Activated T-cell treated with anti-CD3 and anti-CD28 coated beads for 48 hours (primary cell): ENCODE results near the gene PRCP.

ENCODE experiments used
- DNase-seq: peaks from one replicate; pipeline ENCODE4 v3.0.0-alpha.2; 2020; ENCODE audit warnings: low read depth

PRCP gene

GRCh38 chr11:82906931-82907330, 6.7 kb upstream of the PRCP start:
- no peak for DNase-seq

GRCh38 chr11:82906236-82906635, 6.0 kb upstream of the PRCP start:
- no peak for DNase-seq

- no peak for DNase-seq
Observed at GRCh38 chr11:82903843-82904586, 3.8 kb upstream of the PRCP start.

- no peak for DNase-seq
Observed at GRCh38 chr11:82902880-82903279, 2.6 kb upstream of the PRCP start.

- DNase-seq: no peak
Observed at GRCh38 chr11:82901922-82902485, 1.8 kb upstream of the PRCP start.

- peak; percentile 89 for DNase-seq
Observed at GRCh38 chr11:82901165-82901921, 1.1 kb upstream of the PRCP start, which contains the start of gene DDIAS. Gene DDIAS (plus strand): TSS chr11:82901736. CDS start chr11:82914739, 13,003 bp downstream.

- DNase-seq: no peak
Observed at GRCh38 chr11:82899957-82900276, 313 bp downstream of the PRCP start.

GRCh38 chr11:82899186-82899820, 927 bp downstream of the PRCP start:
- DNase-seq: no peak

- no peak for DNase-seq
Observed at GRCh38 chr11:82898241-82898640, 2.0 kb downstream of the PRCP start.

GRCh38 chr11:82896183-82896582, 4.0 kb downstream of the PRCP start:
- no peak for DNase-seq

GRCh38 chr11:82895437-82896091, 4.7 kb downstream of the PRCP start:
- no peak for DNase-seq

- no peak for DNase-seq
Observed at GRCh38 chr11:82892611-82893169, 7.5 kb downstream of the PRCP start.

GRCh38 chr11:82890936-82891335, 9.3 kb downstream of the PRCP start:
- no peak for DNase-seq

GRCh38 chr11:82890002-82890341, 10.3 kb downstream of the PRCP start:
- no peak for DNase-seq

GRCh38 chr11:82889133-82890001, 10.9 kb downstream of the PRCP start:
- DNase-seq: no peak

GRCh38 chr11:82883853-82884252, 16.4 kb downstream of the PRCP start:
- DNase-seq: no peak

- no peak for DNase-seq
Observed at GRCh38 chr11:82874646-82875523, 25.3 kb downstream of the PRCP start.

GRCh38 chr11:82873919-82874333, 26.3 kb downstream of the PRCP start:
- no peak for DNase-seq

GRCh38 chr11:82872377-82873150, 27.7 kb downstream of the PRCP start:
- no peak for DNase-seq
